ENCODE measurements around the gene KCNJ5.

The KCNJ5 gene

GRCh38 chr11:128968916-128969315, 77.8 kb downstream of the KCNJ5 start:
- Histone ChIP-seq H2BK12ac (ENCODE audit: low read length in 2 of 2) (no peak overlapping the region), H4K8ac (ENCODE audit: low read length) (no peak overlapping the region), H4K91ac (ENCODE audit: low read length) (no peak overlapping the region), H3K14ac (ENCODE audit: low read length in 2 of 2) (no peak overlapping the region), H3K27ac (ENCODE audit: low read length, poor library complexity, severe bottlenecking) (no peak overlapping the region), H3K27me3 (ENCODE audit: control insufficient read depth in 1 of 2, insufficient read depth in 1 of 2, low read length in 2 of 2) (no peaks in the 10 kb centered on the region), H3K36me3 (ENCODE audit: control insufficient read depth in 1 of 2, insufficient read depth in 2 of 2, low read depth in 1 of 2, low read length in 2 of 2) (peaks cover 32 to 58% of the 10 kb centered on the region in 2 experiments), H3K23ac (ENCODE audit: low read length in 2 of 2) (no peak overlapping the region), H2AFZ (ENCODE audit: low read depth, low read length) (no peak overlapping the region), H3K9me3 (ENCODE audit: control insufficient read depth, low read length) (no peaks in the 10 kb centered on the region), H3K79me1 (replicated peaks; ENCODE audit: low read length, poor library complexity, severe bottlenecking) (no peaks in the 10 kb centered on the region), H3K4me3 (ENCODE audit: insufficient read depth in 1 of 2, low read depth in 1 of 2, low read length in 2 of 2) (no peak overlapping the region), H3K9ac (ENCODE audit: low read length) (no peak overlapping the region), H2AK5ac (ENCODE audit: low read length, severe bottlenecking) (no peak overlapping the region), H3K18ac (ENCODE audit: low read depth in 1 of 2, low read length in 2 of 2) (no peak overlapping the region), H2BK5ac (ENCODE audit: low read depth, low read length, poor library complexity, severe bottlenecking) (no peak overlapping the region), H3K4ac (ENCODE audit: low read depth in 1 of 2, low read length in 2 of 2) (no peak overlapping the region), H3K4me2 (ENCODE audit: low read length, poor library complexity, severe bottlenecking) (no peak overlapping the region), H2BK15ac (ENCODE audit: low read depth, poor library complexity, severe bottlenecking) (no peak overlapping the region), H3K4me1 (ENCODE audit: control insufficient read depth, insufficient read depth, low read depth, low read length) (no peaks in the 10 kb centered on the region), H2BK120ac (ENCODE audit: low read depth, low read length) (no peak overlapping the region)
- no peak for DNase-seq
- 94% methylated on average over 9 of the region's 9 CpGs for WGBS
